Endothelial cell of umbilical vein (primary cell): Measurements from ENCODE around the gene SLC6A6.

Experiments
- CTCF ChIP-seq, 2 donors: IDR thresholded peaks; 1 replicate in 1 of 2; 2 replicates in 1 of 2; pipeline ENCODE4 v1.5.1; 2011; ENCODE audit warnings: low read length in 2 of 2, mild to moderate bottlenecking in 2 of 2, moderate library complexity in 2 of 2, control low read depth in 1 of 2, inconsistent platforms in 1 of 2, low read depth in 1 of 2; ENCODE audit not compliant: insufficient read depth in 1 of 2; ENCODE audit errors: extremely low read depth in 1 of 2
- EZH2 ChIP-seq: IDR thresholded peaks from 2 replicates; pipeline ENCODE4 v1.6.1; 2012; ENCODE audit warnings: borderline replicate concordance, low read depth, mild to moderate bottlenecking, moderate library complexity, low read length, inconsistent platforms; ENCODE audit not compliant: severe bottlenecking
- GATA2 ChIP-seq: IDR thresholded peaks from 2 replicates; pipeline ENCODE4 v1.7.0; 2011; ENCODE audit warnings: low read depth, mild to moderate bottlenecking, moderate library complexity, mixed read lengths, low read length; ENCODE audit not compliant: insufficient read length, insufficient read depth
- POLR2A ChIP-seq: IDR thresholded peaks from 2 replicates; pipeline ENCODE4 v1.6.1; 2012; ENCODE audit warnings: low read depth, mild to moderate bottlenecking, control low read depth, low read length
- POLR2AphosphoS5 ChIP-seq: IDR thresholded peaks from 2 replicates; pipeline ENCODE4 v1.6.1; 2012; ENCODE audit warnings: low read depth, mild to moderate bottlenecking, control low read depth, low read length, moderate library complexity; ENCODE audit not compliant: insufficient read depth

DNA sequence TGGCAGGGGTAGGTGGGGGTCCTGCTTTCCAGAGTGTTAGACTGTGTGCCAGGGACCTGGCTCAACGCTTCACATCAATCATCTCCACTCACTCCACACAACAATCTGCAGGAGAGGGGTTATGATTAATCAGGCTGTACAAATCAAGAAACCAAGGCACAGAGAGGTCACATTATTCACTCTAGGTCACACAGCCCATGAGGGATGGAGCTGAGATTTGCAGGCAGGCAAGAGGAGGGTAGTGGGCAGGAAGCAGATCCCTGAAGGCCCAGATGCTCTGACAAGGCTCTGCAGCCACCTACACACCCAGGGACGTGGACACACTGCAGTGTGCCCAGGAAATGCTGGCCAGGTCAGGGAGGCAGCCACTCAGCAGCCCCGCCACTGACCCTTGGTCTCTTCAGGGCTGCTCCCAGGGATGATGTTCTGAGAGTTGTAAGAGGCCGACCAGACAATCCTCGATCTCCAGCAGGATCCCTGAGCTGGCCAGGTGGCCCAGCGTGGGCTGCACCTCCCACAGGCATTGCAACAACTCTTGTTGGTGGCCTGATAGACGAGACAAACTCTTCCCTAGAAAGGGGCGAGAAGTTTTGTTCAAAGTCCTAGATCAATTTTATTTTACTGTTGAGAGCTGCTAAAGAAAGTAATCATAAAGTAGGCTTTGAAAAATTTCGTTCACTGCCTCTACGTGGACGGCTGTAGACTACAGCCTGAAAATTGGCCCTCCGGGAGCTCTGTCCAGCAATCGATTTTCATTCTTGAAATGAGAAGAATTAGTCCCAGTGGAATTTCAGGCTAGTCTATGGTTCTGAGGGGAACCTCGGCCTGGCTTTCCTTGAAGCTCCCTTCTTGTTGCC is 4.2 kb upstream of the SLC6A6 start:
- TF ChIP-seq POLR2A: no peak
- TF ChIP-seq CTCF (IDR thresholded peaks at IDR 0.05; ENCODE audit: extremely low read depth in 1 of 2, insufficient read depth in 1 of 2, low read depth in 1 of 2, low read length in 2 of 2): no peak
- TF ChIP-seq GATA2: no peak
- TF ChIP-seq EZH2: no peak
- no peak for TF ChIP-seq POLR2AphosphoS5
